ENCODE measurements around the gene ACTRT2. TPM values are rescaled to one million over a fixed set of nuclear protein-coding genes. Genes with fewer than 3 reads are reported as not detected.

Gene ACTRT2
- total and polyA plus RNA-seq, 2 experiments from 2014 or later, result not detected

DNA sequence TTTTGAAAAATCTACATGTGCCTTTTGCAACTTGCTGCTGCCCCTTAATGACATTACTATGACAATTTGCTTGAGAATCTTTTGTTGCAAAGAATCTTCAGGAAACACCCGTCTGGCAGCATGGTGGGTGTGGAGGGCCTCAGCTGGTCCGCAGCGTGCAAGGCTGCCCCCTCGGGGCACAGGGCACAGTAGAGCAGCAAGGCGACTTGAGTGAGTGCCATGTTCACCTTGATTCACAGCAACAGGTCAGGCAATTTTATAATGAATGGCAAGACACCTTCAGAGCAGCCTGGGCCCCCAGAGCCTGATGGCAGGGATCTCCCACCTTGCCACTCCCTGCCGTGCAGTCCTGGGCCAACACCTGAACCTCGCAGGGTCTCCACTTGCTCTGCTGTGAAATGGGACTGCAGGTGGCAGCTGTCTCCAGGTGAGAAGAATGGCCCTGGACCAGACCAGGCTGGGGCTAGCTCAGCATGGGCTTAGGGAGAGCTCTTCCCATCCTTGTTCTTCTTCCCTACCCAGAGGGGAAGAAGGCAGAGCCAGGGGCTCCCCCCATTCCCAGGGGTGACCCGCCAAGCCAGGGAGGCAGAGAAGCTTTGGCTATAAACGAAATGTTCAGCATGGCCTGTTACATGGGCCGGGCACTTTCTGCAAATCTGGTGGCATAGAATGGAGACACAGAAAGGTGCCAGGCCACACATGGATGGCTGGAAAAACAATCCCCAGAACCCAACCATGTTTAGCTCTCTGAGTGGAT, 34.5 kb upstream of the ACTRT2 start:
- H3K27ac ChIP-seq (ENCODE audit: low read depth), result no peak overlapping the region
- TF ChIP-seq, protein P1, sequence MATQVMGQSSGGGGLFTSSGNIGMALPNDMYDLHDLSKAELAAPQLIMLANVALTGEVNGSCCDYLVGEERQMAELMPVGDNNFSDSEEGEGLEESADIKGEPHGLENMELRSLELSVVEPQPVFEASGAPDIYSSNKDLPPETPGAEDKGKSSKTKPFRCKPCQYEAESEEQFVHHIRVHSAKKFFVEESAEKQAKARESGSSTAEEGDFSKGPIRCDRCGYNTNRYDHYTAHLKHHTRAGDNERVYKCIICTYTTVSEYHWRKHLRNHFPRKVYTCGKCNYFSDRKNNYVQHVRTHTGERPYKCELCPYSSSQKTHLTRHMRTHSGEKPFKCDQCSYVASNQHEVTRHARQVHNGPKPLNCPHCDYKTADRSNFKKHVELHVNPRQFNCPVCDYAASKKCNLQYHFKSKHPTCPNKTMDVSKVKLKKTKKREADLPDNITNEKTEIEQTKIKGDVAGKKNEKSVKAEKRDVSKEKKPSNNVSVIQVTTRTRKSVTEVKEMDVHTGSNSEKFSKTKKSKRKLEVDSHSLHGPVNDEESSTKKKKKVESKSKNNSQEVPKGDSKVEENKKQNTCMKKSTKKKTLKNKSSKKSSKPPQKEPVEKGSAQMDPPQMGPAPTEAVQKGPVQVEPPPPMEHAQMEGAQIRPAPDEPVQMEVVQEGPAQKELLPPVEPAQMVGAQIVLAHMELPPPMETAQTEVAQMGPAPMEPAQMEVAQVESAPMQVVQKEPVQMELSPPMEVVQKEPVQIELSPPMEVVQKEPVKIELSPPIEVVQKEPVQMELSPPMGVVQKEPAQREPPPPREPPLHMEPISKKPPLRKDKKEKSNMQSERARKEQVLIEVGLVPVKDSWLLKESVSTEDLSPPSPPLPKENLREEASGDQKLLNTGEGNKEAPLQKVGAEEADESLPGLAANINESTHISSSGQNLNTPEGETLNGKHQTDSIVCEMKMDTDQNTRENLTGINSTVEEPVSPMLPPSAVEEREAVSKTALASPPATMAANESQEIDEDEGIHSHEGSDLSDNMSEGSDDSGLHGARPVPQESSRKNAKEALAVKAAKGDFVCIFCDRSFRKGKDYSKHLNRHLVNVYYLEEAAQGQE (IDR thresholded peaks at IDR 0.05; ENCODE audit: unreplicated experiment), result no peak
- TF ChIP-seq STAT1 (IDR thresholded peaks at IDR 0.05; ENCODE audit: unreplicated experiment), result no peak
- no peak overlapping the region for H3K27ac Mint-ChIP-seq
- DNase-seq (ENCODE audit: low spot score) (no peak), ATAC-seq (no peak)
- H4K20me1 ChIP-seq (replicated peaks; ENCODE audit: insufficient read depth), result no peaks in the 10 kb centered on the region
- no peaks in the 10 kb centered on the region for H3K9me2 ChIP-seq (ENCODE audit: insufficient read depth)
- peaks cover 3% of the 10 kb centered on the region for H3K27me3 Mint-ChIP-seq (ENCODE audit: insufficient read depth, low read depth, poor library complexity)
- H3K4me3 ChIP-seq, result no peak overlapping the region
- H3K4me1 Mint-ChIP-seq, result no peaks in the 10 kb centered on the region; the same call in 2 of the 3 replicates
- H3F3A ChIP-seq (replicated peaks; ENCODE audit: low read depth), result no peaks in the 10 kb centered on the region
- no peak overlapping the region for H3K4me2 ChIP-seq
- H3K9me3 Mint-ChIP-seq, result peaks cover 65% of the 10 kb centered on the region
- H2AFZ ChIP-seq, result no peak overlapping the region
- H3K36me3 Mint-ChIP-seq (ENCODE audit: low read depth), result peaks cover 16% of the 10 kb centered on the region
- H3K79me2 ChIP-seq (replicated peaks; ENCODE audit: insufficient read depth), result no peaks in the 10 kb centered on the region
- H3K4me3 Mint-ChIP-seq, result no peak overlapping the region
- no peaks in the 10 kb centered on the region for H3K36me3 ChIP-seq (ENCODE audit: insufficient read depth)
- H3K27me3 ChIP-seq (ENCODE audit: insufficient read depth), result no peaks in the 10 kb centered on the region
- H3K4me1 ChIP-seq (ENCODE audit: insufficient read depth), result no peaks in the 10 kb centered on the region

DNA sequence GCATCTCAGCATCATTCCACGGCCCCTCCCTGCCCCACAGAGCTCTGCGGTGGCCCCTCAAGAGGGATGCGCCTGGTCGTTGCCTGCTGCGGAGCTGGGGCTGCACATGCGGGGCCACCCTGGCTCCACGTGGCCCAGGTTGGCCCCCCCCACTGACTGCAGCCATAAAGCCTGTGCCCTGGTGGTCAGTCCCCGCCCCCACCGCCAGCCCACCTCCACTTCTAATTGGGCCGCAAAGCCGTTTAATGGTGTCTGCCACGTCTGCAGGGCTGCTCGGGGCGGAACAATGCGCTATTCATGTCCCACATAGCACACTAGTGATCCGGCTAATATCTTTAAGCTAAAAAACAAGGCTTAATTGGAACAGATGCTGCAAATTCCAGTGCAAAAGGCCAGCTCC, 33.5 kb upstream of the ACTRT2 start:
- Histone ChIP-seq H3F3A (replicated peaks; ENCODE audit: low read depth) (no peaks in the 10 kb centered on the region), H3K4me3 (no peak overlapping the region), H3K79me2 (replicated peaks; ENCODE audit: insufficient read depth) (no peaks in the 10 kb centered on the region), H3K27ac (ENCODE audit: low read depth) (no peak overlapping the region), H3K4me2 (no peak overlapping the region), H3K9me2 (ENCODE audit: insufficient read depth) (no peaks in the 10 kb centered on the region), H4K20me1 (replicated peaks; ENCODE audit: insufficient read depth) (no peaks in the 10 kb centered on the region), H2AFZ (no peak overlapping the region), H3K4me1 (ENCODE audit: insufficient read depth) (no peaks in the 10 kb centered on the region), H3K36me3 (ENCODE audit: insufficient read depth) (no peaks in the 10 kb centered on the region), H3K27me3 (ENCODE audit: insufficient read depth) (no peaks in the 10 kb centered on the region)
- H3K9me3 Mint-ChIP-seq, result peaks cover 69% of the 10 kb centered on the region
- peaks cover 19% of the 10 kb centered on the region for H3K36me3 Mint-ChIP-seq (ENCODE audit: low read depth)
- H3K27me3 Mint-ChIP-seq (ENCODE audit: insufficient read depth, low read depth, poor library complexity), result peaks cover 3% of the 10 kb centered on the region
- H3K4me1 Mint-ChIP-seq, result no peaks in the 10 kb centered on the region
- no peak for DNase-seq (ENCODE audit: low spot score)
- H3K4me3 Mint-ChIP-seq, result no peak overlapping the region
- H3K27ac Mint-ChIP-seq, result no peak overlapping the region
- ATAC-seq, result no peak
- TF ChIP-seq STAT1 (IDR thresholded peaks at IDR 0.05; ENCODE audit: unreplicated experiment) (no peak), JUNB (IDR thresholded peaks at IDR 0.05; ENCODE audit: unreplicated experiment) (no peak), EZH2phosphoT487 (IDR thresholded peaks at IDR 0.05; ENCODE audit: unreplicated experiment) (no peak), ZNF331 (CRISPR knock-in tag; IDR thresholded peaks at IDR 0.05; ENCODE audit: low read depth) (no peak), EZH2 (IDR thresholded peaks at IDR 0.05; ENCODE audit: low read depth, unreplicated experiment) (no peak), CREB1 (CRISPR knock-in tag; IDR thresholded peaks at IDR 0.05; ENCODE audit: low read depth) (no peak), ZNF114 (CRISPR knock-in tag; IDR thresholded peaks at IDR 0.05) (no peak)
- TF ChIP-seq, protein P2, sequence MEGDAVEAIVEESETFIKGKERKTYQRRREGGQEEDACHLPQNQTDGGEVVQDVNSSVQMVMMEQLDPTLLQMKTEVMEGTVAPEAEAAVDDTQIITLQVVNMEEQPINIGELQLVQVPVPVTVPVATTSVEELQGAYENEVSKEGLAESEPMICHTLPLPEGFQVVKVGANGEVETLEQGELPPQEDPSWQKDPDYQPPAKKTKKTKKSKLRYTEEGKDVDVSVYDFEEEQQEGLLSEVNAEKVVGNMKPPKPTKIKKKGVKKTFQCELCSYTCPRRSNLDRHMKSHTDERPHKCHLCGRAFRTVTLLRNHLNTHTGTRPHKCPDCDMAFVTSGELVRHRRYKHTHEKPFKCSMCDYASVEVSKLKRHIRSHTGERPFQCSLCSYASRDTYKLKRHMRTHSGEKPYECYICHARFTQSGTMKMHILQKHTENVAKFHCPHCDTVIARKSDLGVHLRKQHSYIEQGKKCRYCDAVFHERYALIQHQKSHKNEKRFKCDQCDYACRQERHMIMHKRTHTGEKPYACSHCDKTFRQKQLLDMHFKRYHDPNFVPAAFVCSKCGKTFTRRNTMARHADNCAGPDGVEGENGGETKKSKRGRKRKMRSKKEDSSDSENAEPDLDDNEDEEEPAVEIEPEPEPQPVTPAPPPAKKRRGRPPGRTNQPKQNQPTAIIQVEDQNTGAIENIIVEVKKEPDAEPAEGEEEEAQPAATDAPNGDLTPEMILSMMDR (conservative IDR thresholded peaks at IDR 0.05; ENCODE audit: low read depth in 2 of 2), result no peak
- TF ChIP-seq, protein P3, sequence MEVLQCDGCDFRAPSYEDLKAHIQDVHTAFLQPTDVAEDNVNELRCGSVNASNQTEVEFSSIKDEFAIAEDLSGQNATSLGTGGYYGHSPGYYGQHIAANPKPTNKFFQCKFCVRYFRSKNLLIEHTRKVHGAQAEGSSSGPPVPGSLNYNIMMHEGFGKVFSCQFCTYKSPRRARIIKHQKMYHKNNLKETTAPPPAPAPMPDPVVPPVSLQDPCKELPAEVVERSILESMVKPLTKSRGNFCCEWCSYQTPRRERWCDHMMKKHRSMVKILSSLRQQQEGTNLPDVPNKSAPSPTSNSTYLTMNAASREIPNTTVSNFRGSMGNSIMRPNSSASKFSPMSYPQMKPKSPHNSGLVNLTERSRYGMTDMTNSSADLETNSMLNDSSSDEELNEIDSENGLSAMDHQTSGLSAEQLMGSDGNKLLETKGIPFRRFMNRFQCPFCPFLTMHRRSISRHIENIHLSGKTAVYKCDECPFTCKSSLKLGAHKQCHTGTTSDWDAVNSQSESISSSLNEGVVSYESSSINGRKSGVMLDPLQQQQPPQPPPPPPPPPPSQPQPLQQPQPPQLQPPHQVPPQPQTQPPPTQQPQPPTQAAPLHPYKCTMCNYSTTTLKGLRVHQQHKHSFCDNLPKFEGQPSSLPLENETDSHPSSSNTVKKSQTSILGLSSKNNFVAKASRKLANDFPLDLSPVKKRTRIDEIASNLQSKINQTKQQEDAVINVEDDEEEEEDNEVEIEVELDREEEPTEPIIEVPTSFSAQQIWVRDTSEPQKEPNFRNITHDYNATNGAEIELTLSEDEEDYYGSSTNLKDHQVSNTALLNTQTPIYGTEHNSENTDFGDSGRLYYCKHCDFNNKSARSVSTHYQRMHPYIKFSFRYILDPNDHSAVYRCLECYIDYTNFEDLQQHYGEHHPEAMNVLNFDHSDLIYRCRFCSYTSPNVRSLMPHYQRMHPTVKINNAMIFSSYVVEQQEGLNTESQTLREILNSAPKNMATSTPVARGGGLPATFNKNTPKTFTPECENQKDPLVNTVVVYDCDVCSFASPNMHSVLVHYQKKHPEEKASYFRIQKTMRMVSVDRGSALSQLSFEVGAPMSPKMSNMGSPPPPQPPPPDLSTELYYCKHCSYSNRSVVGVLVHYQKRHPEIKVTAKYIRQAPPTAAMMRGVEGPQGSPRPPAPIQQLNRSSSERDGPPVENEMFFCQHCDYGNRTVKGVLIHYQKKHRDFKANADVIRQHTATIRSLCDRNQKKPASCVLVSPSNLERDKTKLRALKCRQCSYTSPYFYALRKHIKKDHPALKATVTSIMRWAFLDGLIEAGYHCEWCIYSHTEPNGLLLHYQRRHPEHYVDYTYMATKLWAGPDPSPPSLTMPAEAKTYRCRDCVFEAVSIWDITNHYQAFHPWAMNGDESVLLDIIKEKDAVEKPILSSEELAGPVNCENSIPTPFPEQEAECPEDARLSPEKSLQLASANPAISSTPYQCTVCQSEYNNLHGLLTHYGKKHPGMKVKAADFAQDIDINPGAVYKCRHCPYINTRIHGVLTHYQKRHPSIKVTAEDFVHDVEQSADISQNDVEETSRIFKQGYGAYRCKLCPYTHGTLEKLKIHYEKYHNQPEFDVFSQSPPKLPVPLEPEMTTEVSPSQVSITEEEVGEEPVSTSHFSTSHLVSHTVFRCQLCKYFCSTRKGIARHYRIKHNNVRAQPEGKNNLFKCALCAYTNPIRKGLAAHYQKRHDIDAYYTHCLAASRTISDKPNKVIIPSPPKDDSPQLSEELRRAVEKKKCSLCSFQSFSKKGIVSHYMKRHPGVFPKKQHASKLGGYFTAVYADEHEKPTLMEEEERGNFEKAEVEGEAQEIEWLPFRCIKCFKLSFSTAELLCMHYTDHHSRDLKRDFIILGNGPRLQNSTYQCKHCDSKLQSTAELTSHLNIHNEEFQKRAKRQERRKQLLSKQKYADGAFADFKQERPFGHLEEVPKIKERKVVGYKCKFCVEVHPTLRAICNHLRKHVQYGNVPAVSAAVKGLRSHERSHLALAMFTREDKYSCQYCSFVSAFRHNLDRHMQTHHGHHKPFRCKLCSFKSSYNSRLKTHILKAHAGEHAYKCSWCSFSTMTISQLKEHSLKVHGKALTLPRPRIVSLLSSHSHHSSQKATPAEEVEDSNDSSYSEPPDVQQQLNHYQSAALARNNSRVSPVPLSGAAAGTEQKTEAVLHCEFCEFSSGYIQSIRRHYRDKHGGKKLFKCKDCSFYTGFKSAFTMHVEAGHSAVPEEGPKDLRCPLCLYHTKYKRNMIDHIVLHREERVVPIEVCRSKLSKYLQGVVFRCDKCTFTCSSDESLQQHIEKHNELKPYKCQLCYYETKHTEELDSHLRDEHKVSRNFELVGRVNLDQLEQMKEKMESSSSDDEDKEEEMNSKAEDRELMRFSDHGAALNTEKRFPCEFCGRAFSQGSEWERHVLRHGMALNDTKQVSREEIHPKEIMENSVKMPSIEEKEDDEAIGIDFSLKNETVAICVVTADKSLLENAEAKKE (CRISPR knock-in tag; IDR thresholded peaks at IDR 0.05), result no peak

Data from GM23338 (cell line).